Thyroid gland (tissue), 4 donors: ENCODE results near the gene KRT76. TPM values are rescaled to one million over a fixed set of nuclear protein-coding genes. Genes with fewer than 3 reads are reported as not detected.
A peak's percentile ranks its signal among the peaks of the same experiment; 100 is the strongest.

ENCODE experiments used
- DNase-seq, 2 donors: peaks; one replicate each; pipeline ENCODE4 v3.0.0-alpha.2; 2019
- H3K27ac ChIP-seq, 3 donors: fragments of 200-600 bp; sonication (generic); 1 replicate in 2 of 3; 2 replicates in 1 of 3; pipeline ENCODE4 v1.5.1; 2016 to 2019; ENCODE audit warnings: mild to moderate bottlenecking in 1 of 3, moderate library complexity in 1 of 3
- H3K27me3 ChIP-seq: fragments of 200-600 bp; sonication (generic); one replicate; pipeline ENCODE4 v1.5.1; 2019
- H3K36me3 ChIP-seq, 2 donors: fragments of 200-600 bp; sonication (generic); one replicate each; pipeline ENCODE4 v1.5.1; 2016 to 2019
- H3K4me1 ChIP-seq, 2 donors: fragments of 200-600 bp; sonication (generic); one replicate each; pipeline ENCODE4 v1.5.1; 2017 to 2019
- H3K4me3 ChIP-seq, 3 donors: fragments of 200-600 bp; sonication (generic); replicated peaks in 1 of 3; 1 replicate in 2 of 3; 2 replicates in 1 of 3; pipeline ENCODE4 v1.5.1; 2016; ENCODE audit warnings: mild to moderate bottlenecking in 1 of 3
- H3K9me3 ChIP-seq: fragments of 200-600 bp; sonication (generic); one replicate; pipeline ENCODE4 v1.5.1; 2017
- POLR2A ChIP-seq, 2 donors: fragments of 450-650 bp; IDR thresholded peaks; one replicate each; pipeline ENCODE4 v1.6.1; 2017; ENCODE audit warnings: antibody characterized with exemption in 2 of 2, mild to moderate bottlenecking in 2 of 2, moderate library complexity in 1 of 2
- WGBS, 2 donors: methylation state at CpG; one replicate each; pipeline ENCODE4 v1.1.5; 2017; 5-methylcytosine and 5-hydroxymethylcytosine counted together
- intact Hi-C: fragments of 100-400 bp; cut with DNase I; formaldehyde crosslinking; loops from one replicate; pipeline ENCODE4 v1.15.1; 2023
- total RNA-seq, 4 donors: library from RNA; depleted of rRNA; stranded (reverse); fragments of >200 nt; gene quantifications; one replicate each; pipeline ENCODE4 v1.2.3, GENCODE V29; 2016
- TF ChIP-seq, protein P1 (sequence below), 6 experiments: fragments of 200-600 bp in 3 of 6; fragments of 450-650 bp in 3 of 6; sonication (generic) in 3 of 6; IDR thresholded peaks; one replicate each; pipeline ENCODE4 v1.5.1; 2016 to 2019; ENCODE audit warnings: antibody characterized with exemption in 6 of 6, mild to moderate bottlenecking in 2 of 6, inconsistent platforms in 1 of 6, moderate library complexity in 1 of 6

Gene KRT76
- total RNA-seq, 4 donors from 2014 or later = not detected

DNA sequence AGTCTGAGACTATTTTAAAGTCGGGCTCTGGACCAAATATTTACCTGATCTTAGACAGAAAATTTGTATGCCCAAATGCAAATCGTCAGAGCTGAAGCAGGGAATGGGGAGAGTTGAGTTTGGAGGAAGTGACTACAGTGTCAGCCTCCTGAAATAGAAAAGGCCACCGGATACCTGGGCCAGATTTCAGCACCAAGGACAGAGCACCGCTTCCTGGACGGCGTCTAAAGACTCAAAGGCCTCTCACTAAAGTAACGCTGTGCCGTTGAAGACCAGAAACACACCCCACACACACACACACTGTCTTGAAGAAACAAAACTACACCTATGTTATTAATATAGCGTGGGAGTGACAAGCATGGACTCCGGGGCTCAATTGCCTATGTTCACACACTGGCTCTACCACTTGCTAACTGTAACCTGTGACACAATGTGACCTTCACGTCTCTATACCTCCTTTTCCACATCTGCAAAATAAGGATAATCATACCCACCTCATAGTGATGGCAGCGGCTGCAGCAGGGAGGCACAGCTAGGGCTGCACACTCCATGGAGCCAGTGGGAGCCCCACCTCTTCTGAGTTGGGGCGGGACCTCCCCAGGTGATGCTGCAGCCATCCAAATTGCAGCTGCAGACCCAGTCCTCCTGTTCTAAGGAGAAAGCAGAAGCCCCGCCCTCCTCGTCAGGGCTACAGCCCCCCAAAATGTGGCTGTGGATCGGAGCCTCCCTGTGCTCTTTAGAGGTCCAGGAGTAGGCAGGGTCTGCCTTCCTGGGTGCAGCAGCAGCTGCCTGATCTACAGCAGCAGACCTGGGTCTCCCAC lies 35.6 kb downstream of the KRT76 start:
- intact Hi-C loops = no loop called here
- 16 to 17% methylated on average over 13 to 16 of the region's 16 CpGs for WGBS, 2 donors
- no peaks in the 10 kb centered on the region for H3K36me3 ChIP-seq
- no peak overlapping the region for H3K4me3 ChIP-seq
- no peaks in the 10 kb centered on the region for H3K27me3 ChIP-seq
- H3K4me1 ChIP-seq = no peaks in the 10 kb centered on the region
- peak; percentile 50 to 78 for DNase-seq
- H3K27ac ChIP-seq = no peak overlapping the region
- no peak for TF ChIP-seq POLR2A (IDR thresholded peaks at IDR 0.05)
- TF ChIP-seq, protein P1, sequence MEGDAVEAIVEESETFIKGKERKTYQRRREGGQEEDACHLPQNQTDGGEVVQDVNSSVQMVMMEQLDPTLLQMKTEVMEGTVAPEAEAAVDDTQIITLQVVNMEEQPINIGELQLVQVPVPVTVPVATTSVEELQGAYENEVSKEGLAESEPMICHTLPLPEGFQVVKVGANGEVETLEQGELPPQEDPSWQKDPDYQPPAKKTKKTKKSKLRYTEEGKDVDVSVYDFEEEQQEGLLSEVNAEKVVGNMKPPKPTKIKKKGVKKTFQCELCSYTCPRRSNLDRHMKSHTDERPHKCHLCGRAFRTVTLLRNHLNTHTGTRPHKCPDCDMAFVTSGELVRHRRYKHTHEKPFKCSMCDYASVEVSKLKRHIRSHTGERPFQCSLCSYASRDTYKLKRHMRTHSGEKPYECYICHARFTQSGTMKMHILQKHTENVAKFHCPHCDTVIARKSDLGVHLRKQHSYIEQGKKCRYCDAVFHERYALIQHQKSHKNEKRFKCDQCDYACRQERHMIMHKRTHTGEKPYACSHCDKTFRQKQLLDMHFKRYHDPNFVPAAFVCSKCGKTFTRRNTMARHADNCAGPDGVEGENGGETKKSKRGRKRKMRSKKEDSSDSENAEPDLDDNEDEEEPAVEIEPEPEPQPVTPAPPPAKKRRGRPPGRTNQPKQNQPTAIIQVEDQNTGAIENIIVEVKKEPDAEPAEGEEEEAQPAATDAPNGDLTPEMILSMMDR (IDR thresholded peaks at IDR 0.05) = no peak
- H3K9me3 ChIP-seq = no peaks in the 10 kb centered on the region

DNA sequence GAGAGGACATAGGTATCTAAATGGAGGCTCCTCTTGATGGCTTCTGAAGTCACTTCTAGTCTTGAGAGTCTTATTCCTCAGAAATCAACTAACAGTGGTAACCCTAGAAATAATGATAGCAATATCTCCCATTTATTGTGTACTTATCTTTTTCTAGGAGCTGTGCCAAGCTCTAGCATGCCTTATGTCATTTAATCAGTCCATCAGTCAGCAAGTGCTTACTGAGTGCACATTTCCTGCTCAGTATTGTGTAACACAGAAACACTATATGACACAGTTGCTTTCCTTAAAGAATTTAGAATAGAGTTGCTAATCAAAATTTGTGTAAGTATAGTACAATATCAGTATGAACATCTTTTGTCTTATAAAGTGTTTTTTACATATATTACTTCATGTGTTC lies 36.6 kb downstream of the KRT76 start:
- H3K36me3 ChIP-seq = no peaks in the 10 kb centered on the region
- no peaks in the 10 kb centered on the region for H3K27me3 ChIP-seq
- no peaks in the 10 kb centered on the region for H3K9me3 ChIP-seq
- no peaks in the 10 kb centered on the region for H3K4me1 ChIP-seq
- H3K4me3 ChIP-seq = no peak overlapping the region
- no peak overlapping the region for H3K27ac ChIP-seq
- intact Hi-C loops = no loop called here
- TF ChIP-seq, protein P1 (IDR thresholded peaks at IDR 0.05) = no peak
- no peak for TF ChIP-seq POLR2A (IDR thresholded peaks at IDR 0.05)
- no peak for DNase-seq

DNA sequence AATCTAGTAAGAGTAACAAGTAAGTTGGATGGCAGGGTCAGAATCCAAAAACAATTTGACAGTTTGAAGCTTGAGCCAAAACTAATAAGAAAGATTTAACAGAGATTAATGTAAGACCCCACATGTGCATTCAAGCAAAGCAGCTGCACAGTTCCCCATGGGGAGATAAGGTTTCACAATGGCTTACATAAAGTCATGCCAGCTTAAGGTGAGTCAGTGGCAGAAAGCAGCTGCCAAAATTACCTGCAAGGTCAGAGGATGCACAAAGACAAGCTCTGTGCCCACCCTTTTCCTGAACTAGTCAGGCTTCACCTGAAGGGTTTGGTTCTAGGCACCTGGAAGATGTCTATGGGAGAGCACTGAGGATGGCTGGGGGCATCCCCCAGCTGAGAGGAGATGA lies 37.2 kb downstream of the KRT76 start:
- no peaks in the 10 kb centered on the region for H3K36me3 ChIP-seq
- TF ChIP-seq, protein P1 (IDR thresholded peaks at IDR 0.05) = no peak
- no peak for TF ChIP-seq POLR2A (IDR thresholded peaks at IDR 0.05)
- no peak overlapping the region for H3K27ac ChIP-seq
- no peaks in the 10 kb centered on the region for H3K27me3 ChIP-seq
- no peak overlapping the region for H3K4me3 ChIP-seq
- no peaks in the 10 kb centered on the region for H3K9me3 ChIP-seq
- intact Hi-C loops = no loop called here
- DNase-seq = no peak
- no peaks in the 10 kb centered on the region for H3K4me1 ChIP-seq

DNA sequence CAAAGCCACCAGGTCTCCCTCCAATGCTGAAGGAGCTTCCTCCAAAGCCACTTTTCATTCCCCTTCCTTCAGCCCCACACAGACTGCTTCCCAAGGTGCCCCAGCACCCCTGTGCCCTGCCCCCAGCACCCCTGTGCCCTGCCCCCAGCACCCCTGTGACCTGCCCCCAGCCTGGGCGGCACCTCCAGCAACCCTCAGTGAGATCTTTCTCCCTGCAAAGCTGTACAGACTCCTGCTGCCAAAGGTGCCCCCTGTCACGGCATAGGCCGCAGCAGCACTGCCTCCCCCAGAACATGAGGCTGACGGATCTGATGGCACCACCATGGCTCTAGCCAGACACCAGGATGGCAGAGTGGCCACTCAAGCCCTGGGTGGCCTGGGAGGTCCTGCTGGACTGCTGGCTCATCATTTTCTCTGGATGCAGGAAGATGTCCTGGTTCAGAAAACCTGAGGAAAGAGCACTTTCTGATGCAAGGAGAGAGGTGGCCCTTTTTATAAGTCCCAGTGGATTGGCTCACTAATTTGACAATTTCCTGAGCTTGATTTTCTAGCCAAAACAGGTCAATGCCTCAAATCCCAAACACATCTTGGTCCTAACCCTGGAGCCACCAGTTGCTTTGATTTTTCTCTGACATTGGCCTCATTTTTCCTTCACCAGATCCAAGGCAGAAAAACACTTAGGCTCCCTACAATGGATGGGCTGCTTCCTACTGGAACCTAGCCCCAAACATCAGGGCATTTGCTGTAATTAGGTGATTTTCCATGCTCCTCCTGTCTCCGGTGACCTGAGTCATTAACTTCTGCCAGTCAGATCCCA lies 41.1 kb downstream of the KRT76 start:
- TF ChIP-seq POLR2A (IDR thresholded peaks at IDR 0.05) = no peak
- TF ChIP-seq, protein P1 (IDR thresholded peaks at IDR 0.05) = no peak
- no peaks in the 10 kb centered on the region for H3K27me3 ChIP-seq
- no peaks in the 10 kb centered on the region for H3K9me3 ChIP-seq
- no peak overlapping the region for H3K4me3 ChIP-seq
- no peak for DNase-seq
- 52 to 67% methylated on average over 2 to 5 of the region's 5 CpGs for WGBS, 2 donors
- H3K4me1 ChIP-seq = no peaks in the 10 kb centered on the region
- intact Hi-C loops = no loop called here
- no peak overlapping the region for H3K27ac ChIP-seq
- no peaks in the 10 kb centered on the region for H3K36me3 ChIP-seq

DNA sequence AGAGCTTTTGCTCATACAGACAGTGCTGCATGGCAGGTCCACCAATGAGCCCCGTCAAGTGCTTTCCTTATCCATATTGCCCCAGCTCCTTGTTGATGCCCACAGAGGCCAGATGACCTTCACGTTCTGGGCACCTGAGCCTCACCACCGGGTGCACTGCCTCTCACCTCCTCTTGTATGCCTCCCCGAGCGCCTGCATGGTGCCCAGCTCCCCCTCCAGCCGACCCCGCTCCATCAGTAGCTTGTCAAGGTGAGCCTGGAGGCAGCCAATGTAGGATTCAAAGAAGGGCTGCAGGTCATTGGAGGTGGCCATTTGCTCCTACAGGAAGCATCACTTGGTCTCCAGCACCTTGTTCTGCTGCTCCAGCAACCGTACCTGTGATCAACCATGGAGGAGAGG lies 42.0 kb downstream of the KRT76 start:
- 89 to 91% methylated on average over 7 to 8 of the region's 8 CpGs for WGBS, 2 donors
- no peaks in the 10 kb centered on the region for H3K36me3 ChIP-seq
- H3K4me1 ChIP-seq = no peaks in the 10 kb centered on the region
- no peak overlapping the region for H3K4me3 ChIP-seq
- no peak for DNase-seq
- intact Hi-C loops = no loop called here
- no peak for TF ChIP-seq POLR2A (IDR thresholded peaks at IDR 0.05)
- TF ChIP-seq, protein P1 (IDR thresholded peaks at IDR 0.05) = no peak
- H3K27me3 ChIP-seq = no peaks in the 10 kb centered on the region
- no peaks in the 10 kb centered on the region for H3K9me3 ChIP-seq
- no peak overlapping the region for H3K27ac ChIP-seq
